Ishikawa (cell line): ENCODE results near the gene SLC25A26.

Experiments
- CEBPB ChIP-seq: IDR thresholded peaks from 2 replicates; pipeline ENCODE4 v1.6.1; 2012
- CREB1 ChIP-seq: IDR thresholded peaks from 2 replicates; pipeline ENCODE4 v1.6.1; 2012; ENCODE audit warnings: low read depth
- EGR1 ChIP-seq: IDR thresholded peaks from 2 replicates; pipeline ENCODE4 v1.6.1; 2012
- EP300 ChIP-seq: IDR thresholded peaks from 2 replicates; pipeline ENCODE4 v1.6.1; 2012; ENCODE audit warnings: borderline replicate concordance
- FOXM1 ChIP-seq: IDR thresholded peaks from 2 replicates; pipeline ENCODE4 v1.6.1; 2012; ENCODE audit warnings: low read depth, borderline replicate concordance
- NFIC ChIP-seq: IDR thresholded peaks from 2 replicates; pipeline ENCODE4 v1.6.1; 2012
- RAD21 ChIP-seq: IDR thresholded peaks from 2 replicates; pipeline ENCODE4 v1.6.1; 2012; ENCODE audit warnings: low read depth
- TAF1 ChIP-seq: IDR thresholded peaks from 2 replicates; pipeline ENCODE4 v1.6.1; 2012; ENCODE audit warnings: low read depth, mild to moderate bottlenecking
- TCF12 ChIP-seq: IDR thresholded peaks from 2 replicates; pipeline ENCODE4 v1.6.1; 2012; ENCODE audit warnings: low read depth
- TEAD4 ChIP-seq: IDR thresholded peaks from 2 replicates; pipeline ENCODE4 v1.6.1; 2012
- YY1 ChIP-seq: IDR thresholded peaks from 2 replicates; pipeline ENCODE4 v1.6.1; 2012; ENCODE audit warnings: low read depth
- ZBTB7A ChIP-seq: IDR thresholded peaks from 2 replicates; pipeline ENCODE4 v1.6.1; 2012; ENCODE audit warnings: low read depth
- TF ChIP-seq, protein P1 (sequence below): IDR thresholded peaks from 2 replicates; pipeline ENCODE4 v1.6.1; 2012
- TF ChIP-seq, protein P2 (sequence below): IDR thresholded peaks from 2 replicates; pipeline ENCODE4 v1.6.1; 2012; ENCODE audit warnings: low read depth, mild to moderate bottlenecking
- TF ChIP-seq, protein P3 (sequence below): IDR thresholded peaks from 2 replicates; pipeline ENCODE4 v1.6.1; 2012

Gene SLC25A26

DNA sequence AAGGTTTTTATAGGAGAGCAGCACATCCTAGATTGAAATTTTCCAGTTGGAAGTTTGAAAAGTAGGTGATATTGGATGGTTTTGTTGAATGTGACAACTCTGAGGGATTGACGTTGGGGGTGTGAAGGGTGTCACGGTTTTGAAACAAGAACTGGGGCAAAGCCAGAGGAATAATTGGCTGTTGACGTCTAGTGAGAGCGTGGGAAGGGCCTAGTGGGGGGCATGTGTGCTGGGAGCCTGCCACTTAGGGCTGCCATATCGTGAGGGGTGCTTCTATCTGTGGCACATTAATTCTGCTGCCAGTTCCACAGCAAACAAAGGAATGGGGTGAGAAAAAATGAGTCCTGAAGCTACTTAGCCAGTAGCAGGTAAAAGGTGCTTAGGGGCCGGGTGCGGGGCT is 150.6 kb downstream of the SLC25A26 start:
- TF ChIP-seq RAD21 = no peak
- no peak for TF ChIP-seq CREB1
- no peak for TF ChIP-seq TCF12
- no peak for TF ChIP-seq EP300
- TF ChIP-seq FOXM1 = no peak
- TF ChIP-seq, protein P1, sequence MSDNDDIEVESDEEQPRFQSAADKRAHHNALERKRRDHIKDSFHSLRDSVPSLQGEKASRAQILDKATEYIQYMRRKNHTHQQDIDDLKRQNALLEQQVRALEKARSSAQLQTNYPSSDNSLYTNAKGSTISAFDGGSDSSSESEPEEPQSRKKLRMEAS = no peak
- TF ChIP-seq, protein P2, sequence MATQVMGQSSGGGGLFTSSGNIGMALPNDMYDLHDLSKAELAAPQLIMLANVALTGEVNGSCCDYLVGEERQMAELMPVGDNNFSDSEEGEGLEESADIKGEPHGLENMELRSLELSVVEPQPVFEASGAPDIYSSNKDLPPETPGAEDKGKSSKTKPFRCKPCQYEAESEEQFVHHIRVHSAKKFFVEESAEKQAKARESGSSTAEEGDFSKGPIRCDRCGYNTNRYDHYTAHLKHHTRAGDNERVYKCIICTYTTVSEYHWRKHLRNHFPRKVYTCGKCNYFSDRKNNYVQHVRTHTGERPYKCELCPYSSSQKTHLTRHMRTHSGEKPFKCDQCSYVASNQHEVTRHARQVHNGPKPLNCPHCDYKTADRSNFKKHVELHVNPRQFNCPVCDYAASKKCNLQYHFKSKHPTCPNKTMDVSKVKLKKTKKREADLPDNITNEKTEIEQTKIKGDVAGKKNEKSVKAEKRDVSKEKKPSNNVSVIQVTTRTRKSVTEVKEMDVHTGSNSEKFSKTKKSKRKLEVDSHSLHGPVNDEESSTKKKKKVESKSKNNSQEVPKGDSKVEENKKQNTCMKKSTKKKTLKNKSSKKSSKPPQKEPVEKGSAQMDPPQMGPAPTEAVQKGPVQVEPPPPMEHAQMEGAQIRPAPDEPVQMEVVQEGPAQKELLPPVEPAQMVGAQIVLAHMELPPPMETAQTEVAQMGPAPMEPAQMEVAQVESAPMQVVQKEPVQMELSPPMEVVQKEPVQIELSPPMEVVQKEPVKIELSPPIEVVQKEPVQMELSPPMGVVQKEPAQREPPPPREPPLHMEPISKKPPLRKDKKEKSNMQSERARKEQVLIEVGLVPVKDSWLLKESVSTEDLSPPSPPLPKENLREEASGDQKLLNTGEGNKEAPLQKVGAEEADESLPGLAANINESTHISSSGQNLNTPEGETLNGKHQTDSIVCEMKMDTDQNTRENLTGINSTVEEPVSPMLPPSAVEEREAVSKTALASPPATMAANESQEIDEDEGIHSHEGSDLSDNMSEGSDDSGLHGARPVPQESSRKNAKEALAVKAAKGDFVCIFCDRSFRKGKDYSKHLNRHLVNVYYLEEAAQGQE = no peak
- no peak for TF ChIP-seq TEAD4
- no peak for TF ChIP-seq ZBTB7A
- no peak for TF ChIP-seq YY1

DNA sequence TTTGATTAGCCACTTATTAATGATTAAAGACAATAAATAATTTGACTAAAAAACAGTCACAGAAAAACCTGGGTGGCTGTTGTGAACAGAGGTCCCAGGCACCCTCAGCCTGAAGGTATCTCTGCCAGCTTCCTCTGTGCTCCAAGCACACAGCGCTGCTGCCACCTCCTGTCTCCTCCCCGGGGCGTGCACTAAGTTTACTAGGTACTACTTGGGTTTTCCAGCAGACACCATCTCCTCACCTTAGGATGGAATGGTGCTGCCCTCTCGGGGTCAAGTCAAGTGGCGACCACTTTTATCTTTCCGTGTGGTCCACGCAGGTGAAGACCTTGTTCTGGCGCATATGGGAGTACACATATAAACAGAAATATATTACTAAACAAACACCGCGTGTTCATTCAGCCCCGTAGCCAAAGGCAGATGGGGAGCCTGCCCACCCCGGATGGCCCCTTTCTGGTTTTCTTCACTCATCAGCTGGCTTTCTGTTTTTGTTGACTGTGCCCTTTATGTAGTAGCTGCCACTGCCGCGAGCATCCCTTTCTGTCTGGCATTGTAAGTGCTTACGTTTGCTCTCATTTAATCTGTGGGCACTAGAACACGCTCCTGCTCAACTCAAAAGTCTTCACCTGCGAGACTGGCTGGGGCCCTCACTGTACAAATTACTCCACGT is 152.0 kb downstream of the SLC25A26 start:
- TF ChIP-seq RAD21 (peak; percentile 44; the same call in 1 of the 2 replicates), TAF1 (no peak)

DNA sequence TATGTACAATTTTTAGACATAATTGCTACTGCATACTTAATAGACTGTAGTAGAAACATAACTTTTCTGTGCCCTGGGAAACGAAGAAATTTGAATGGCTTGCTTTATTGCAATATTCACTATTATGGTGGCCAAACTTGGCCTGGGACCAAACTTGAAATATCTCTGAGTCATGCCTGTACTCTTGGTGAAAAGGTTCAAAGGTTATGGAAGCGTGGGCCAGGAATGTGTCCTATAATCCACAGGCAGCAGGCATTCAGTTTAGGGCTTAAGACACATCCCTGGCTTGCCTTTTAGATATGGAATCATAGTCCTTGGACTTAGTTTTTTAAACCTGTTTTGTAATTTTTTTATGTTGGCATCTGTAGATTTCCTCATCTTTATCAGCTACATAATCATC is 155.8 kb downstream of the SLC25A26 start:
- TF ChIP-seq, protein P1 = no peak
- TF ChIP-seq RAD21 = no peak
- TF ChIP-seq NFIC = 0 out of 2 replicates have a peak, but pooled peaks have one; percentile 18

DNA sequence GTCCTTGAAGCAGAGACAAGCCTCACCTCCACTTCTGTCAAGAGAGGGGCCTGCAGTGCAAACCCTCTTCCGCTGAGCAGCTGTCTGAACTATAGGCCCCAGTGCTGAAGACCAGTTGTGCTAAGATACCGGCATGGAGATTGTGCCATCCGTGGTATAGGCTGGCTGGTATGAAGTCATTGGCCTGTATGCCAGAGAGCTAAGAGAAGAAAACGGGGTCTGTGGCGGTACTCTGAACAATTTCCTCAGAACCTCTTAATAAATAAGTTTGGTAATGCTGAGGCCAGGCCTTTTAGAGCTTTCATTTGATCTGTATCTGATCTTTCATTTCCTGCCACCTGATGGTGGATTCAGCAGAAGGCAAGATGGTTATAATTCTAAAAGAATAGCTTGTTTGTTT is 157.0 kb downstream of the SLC25A26 start:
- no peak for TF ChIP-seq CEBPB
- no peak for TF ChIP-seq TEAD4
- no peak for TF ChIP-seq EGR1
- no peak for TF ChIP-seq ZBTB7A
- no peak for TF ChIP-seq TAF1
- TF ChIP-seq, protein P3, sequence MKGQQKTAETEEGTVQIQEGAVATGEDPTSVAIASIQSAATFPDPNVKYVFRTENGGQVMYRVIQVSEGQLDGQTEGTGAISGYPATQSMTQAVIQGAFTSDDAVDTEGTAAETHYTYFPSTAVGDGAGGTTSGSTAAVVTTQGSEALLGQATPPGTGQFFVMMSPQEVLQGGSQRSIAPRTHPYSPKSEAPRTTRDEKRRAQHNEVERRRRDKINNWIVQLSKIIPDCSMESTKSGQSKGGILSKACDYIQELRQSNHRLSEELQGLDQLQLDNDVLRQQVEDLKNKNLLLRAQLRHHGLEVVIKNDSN = no peak
- TF ChIP-seq NFIC = no peak
- TF ChIP-seq RAD21 = no peak

DNA sequence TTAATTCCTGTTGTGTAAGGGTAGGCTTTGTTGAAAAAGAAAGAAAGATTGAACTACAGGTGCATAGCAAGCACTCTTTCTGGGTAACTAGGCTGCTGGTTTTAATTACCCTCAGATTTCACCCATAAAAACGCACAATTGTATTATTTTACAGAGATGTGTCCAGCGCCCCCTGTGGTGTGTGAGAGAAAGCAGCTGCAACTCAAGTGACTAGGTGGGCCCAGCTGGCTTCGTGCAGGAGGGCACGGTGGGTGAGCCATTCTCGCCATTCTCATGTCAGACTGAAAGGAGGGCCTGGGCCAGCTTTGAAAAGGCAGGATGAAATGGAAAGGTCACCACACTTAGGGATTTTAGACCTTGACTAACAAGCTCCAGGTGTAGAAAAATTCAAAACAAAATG is 157.5 kb downstream of the SLC25A26 start:
- no peak for TF ChIP-seq TEAD4
- TF ChIP-seq YY1 = no peak
- TF ChIP-seq TAF1 = no peak
- no peak for TF ChIP-seq TCF12
- TF ChIP-seq, protein P1 = no peak
- TF ChIP-seq NFIC = no peak
- no peak for TF ChIP-seq ZBTB7A
- no peak for TF ChIP-seq FOXM1
- TF ChIP-seq, protein P2 = no peak
- no peak for TF ChIP-seq CREB1
- TF ChIP-seq CEBPB = no peak
- TF ChIP-seq RAD21 = no peak; the same call in 1 of the 2 replicates
- TF ChIP-seq EP300 = no peak

DNA sequence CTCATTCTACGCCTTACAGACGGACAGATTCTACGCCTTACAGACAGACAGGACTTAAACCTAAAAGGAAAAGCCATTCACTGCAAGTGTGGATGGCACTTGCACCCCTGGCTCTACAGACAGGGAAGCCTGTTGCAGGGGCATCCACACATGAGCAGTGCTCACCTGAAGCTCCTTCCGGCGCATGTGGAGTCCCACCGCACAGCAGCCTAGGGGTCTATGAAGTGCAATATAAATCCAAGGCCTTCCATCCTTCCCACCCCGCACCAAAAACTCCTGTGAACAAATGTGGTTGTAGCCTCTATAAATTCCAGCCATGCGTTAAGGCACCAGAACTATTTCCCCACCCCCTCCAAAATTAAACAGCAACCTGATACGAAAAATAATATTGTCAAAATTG is 158.8 kb downstream of the SLC25A26 start:
- TF ChIP-seq, protein P2 = no peak
- no peak for TF ChIP-seq YY1
- TF ChIP-seq FOXM1 = no peak
- TF ChIP-seq, protein P3 = no peak
- TF ChIP-seq CREB1 = no peak
- TF ChIP-seq CEBPB = no peak
- TF ChIP-seq TEAD4 = no peak
- no peak for TF ChIP-seq EP300
- TF ChIP-seq TCF12 = no peak
- TF ChIP-seq EGR1 = no peak
- TF ChIP-seq RAD21 = no peak
- no peak for TF ChIP-seq TAF1
- TF ChIP-seq, protein P1 = no peak
- TF ChIP-seq ZBTB7A = no peak
- TF ChIP-seq NFIC = no peak
